Lower leg skin (tissue), 4 donors: ENCODE data around the gene RAB3IP. TPM values are rescaled to one million over a fixed set of nuclear protein-coding genes. Genes with fewer than 3 reads are reported as not detected.
"Not testable (repeated sequence)": the region's sequence is repeated elsewhere in the genome, so short reads cannot be mapped to it uniquely, and the experiment has no call there.

Experiments used
- DNase-seq, 2 donors: peaks; one replicate each; pipeline ENCODE4 v3.0.0-alpha.2; 2019; ENCODE audit warnings: low spot score in 2 of 2
- H3K4me3 ChIP-seq: fragments of 200-600 bp; sonication (generic); 2 replicates; pipeline ENCODE4 v1.5.1; 2017; ENCODE audit warnings: mild to moderate bottlenecking, low read depth; ENCODE audit not compliant: poor library complexity, severe bottlenecking
- CTCF ChIP-seq, 3 donors: fragments of 450-650 bp; IDR thresholded peaks; one replicate each; pipeline ENCODE4 v1.5.1; 2016; ENCODE audit warnings: antibody characterized with exemption in 3 of 3, mild to moderate bottlenecking in 3 of 3, moderate library complexity in 2 of 3
- POLR2A ChIP-seq, 2 donors: fragments of 450-650 bp; IDR thresholded peaks; one replicate each; pipeline ENCODE4 v1.6.1; 2016 to 2017; ENCODE audit warnings: antibody characterized with exemption in 2 of 2, mild to moderate bottlenecking in 1 of 2, moderate library complexity in 1 of 2
- WGBS, 2 donors: methylation state at CpG; one replicate each; pipeline ENCODE4 v1.1.5; 2018; 5-methylcytosine and 5-hydroxymethylcytosine counted together
- intact Hi-C: fragments of 100-400 bp; cut with DNase I; formaldehyde crosslinking; loops from one replicate; pipeline ENCODE4 v1.15.0; 2023; ENCODE audit warnings: low total_unique reads
- total RNA-seq, 4 donors: library from RNA; depleted of rRNA; stranded (reverse); fragments of >200 nt; gene quantifications; one replicate each; pipeline ENCODE4 v1.1.0, GENCODE V29; 2016

The RAB3IP gene
- total RNA-seq, 4 donors from 2014 or later = 11.3 to 30.0 (median 21.4) TPM

- intact Hi-C loops = no loop called here
- H3K4me3 ChIP-seq = no peak overlapping the region
- DNase-seq = no peak
- no peak for TF ChIP-seq POLR2A (IDR thresholded peaks at IDR 0.05)
- no peak for TF ChIP-seq CTCF (IDR thresholded peaks at IDR 0.05)
- 89 to 91% methylated on average over 7 of the region's 7 CpGs for WGBS, 2 donors
Observed at GRCh38 chr12:69844416-69844815, 105.8 kb downstream of the RAB3IP start.

GRCh38 chr12:69844836-69845235 lies 106.2 kb downstream of the RAB3IP start:
- 87 to 91% methylated on average over 4 of the region's 4 CpGs for WGBS, 2 donors
- intact Hi-C loops = no loop called here
- TF ChIP-seq POLR2A (IDR thresholded peaks at IDR 0.05) (no peak), CTCF (IDR thresholded peaks at IDR 0.05) (no peak)
- no peak overlapping the region for H3K4me3 ChIP-seq
- no peak for DNase-seq

- H3K4me3 ChIP-seq = no peak overlapping the region
- TF ChIP-seq CTCF (IDR thresholded peaks at IDR 0.05) = no peak
- TF ChIP-seq POLR2A (IDR thresholded peaks at IDR 0.05) = no peak
- no peak for DNase-seq
- intact Hi-C loops = no loop called here
Observed at GRCh38 chr12:69846976-69847375, 108.3 kb downstream of the RAB3IP start.

- 90 to 96% methylated on average over 2 of the region's 2 CpGs for WGBS, 2 donors
- intact Hi-C loops = no loop called here
- no peak overlapping the region for H3K4me3 ChIP-seq
- no peak for DNase-seq
- TF ChIP-seq POLR2A (IDR thresholded peaks at IDR 0.05) = no peak
- TF ChIP-seq CTCF (IDR thresholded peaks at IDR 0.05) = no peak
Observed at GRCh38 chr12:69851976-69852375, 113.3 kb downstream of the RAB3IP start.

GRCh38 chr12:69853176-69853961 lies 114.7 kb downstream of the RAB3IP start:
- intact Hi-C loops, H3K4me3 ChIP-seq, DNase-seq: not testable (repeated sequence)
- WGBS, 2 donors = 93% methylated on average over 53 of the region's 61 CpGs

- TF ChIP-seq CTCF (IDR thresholded peaks at IDR 0.05) (no peak), POLR2A (IDR thresholded peaks at IDR 0.05) (no peak)
- intact Hi-C loops = no loop called here
- 55 to 65% methylated on average over 4 of the region's 4 CpGs for WGBS, 2 donors
- no peak for DNase-seq
- no peak overlapping the region for H3K4me3 ChIP-seq
Observed at GRCh38 chr12:69866698-69867097, 128.0 kb downstream of the RAB3IP start.
